WI38 (cell line): ENCODE measurements around the gene CTNNA2.

Experiments used
- H3K4me3 ChIP-seq: 2 replicates; pipeline ENCODE4 v1.5.1; 2011; ENCODE audit warnings: low read depth, mild to moderate bottlenecking, control low read depth, low read length
- CTCF ChIP-seq: IDR thresholded peaks from 2 replicates; pipeline ENCODE4 v1.5.1; 2012; ENCODE audit warnings: low read depth, mild to moderate bottlenecking, control low read depth, low read length

Gene CTNNA2

GRCh38 chr2:79822136-79822535 is 309.3 kb downstream of the CTNNA2 start:
- no peak for TF ChIP-seq CTCF
- H3K4me3 ChIP-seq = no peak overlapping the region

- H3K4me3 ChIP-seq = no peak overlapping the region
- TF ChIP-seq CTCF = no peak
Measured at GRCh38 chr2:79824086-79824786, 311.4 kb downstream of the CTNNA2 start.

GRCh38 chr2:79827881-79828280 is 315.0 kb downstream of the CTNNA2 start:
- no peak overlapping the region for H3K4me3 ChIP-seq
- TF ChIP-seq CTCF = no peak

GRCh38 chr2:79830501-79830900 is 317.6 kb downstream of the CTNNA2 start:
- TF ChIP-seq CTCF = no peak
- no peak overlapping the region for H3K4me3 ChIP-seq

GRCh38 chr2:79831961-79832360 is 319.1 kb downstream of the CTNNA2 start:
- no peak overlapping the region for H3K4me3 ChIP-seq
- TF ChIP-seq CTCF = no peak

GRCh38 chr2:79832511-79833234 is 319.8 kb downstream of the CTNNA2 start:
- TF ChIP-seq CTCF = no peak
- no peak overlapping the region for H3K4me3 ChIP-seq

GRCh38 chr2:79833235-79833878 is 320.5 kb downstream of the CTNNA2 start:
- H3K4me3 ChIP-seq = no peak overlapping the region
- TF ChIP-seq CTCF = no peak
